ENCODE data around the gene CCDC159. TPM values are rescaled to one million over a fixed set of nuclear protein-coding genes. Genes with fewer than 3 reads are reported as not detected.

CCDC159 gene
- polyA plus RNA-seq, 1 of the 3 experiments (the other 2 are of a cell fraction): 25.2 TPM

- CTCF ChIA-PET: interaction anchor here (0.9 to 6.4 kb wide), 15 partner anchors 14 to 151 kb away, joined by 3 to 85 read pairs (median 18); partner anchors contain the start of genes ELAVL3, ODAD3, PRKCSH and RGL3
- Histone ChIP-seq H4K20me1 (ENCODE audit: insufficient read depth) (no peaks in the 10 kb centered on the region), H3K36me3 (replicated peaks in 1 of 2; ENCODE audit: control insufficient read depth in 1 of 2, insufficient read depth in 2 of 2, low read length in 1 of 2) (no peaks in the 10 kb centered on the region), H3K9ac (no peak overlapping the region), H3K27me3 (ENCODE audit: insufficient read depth) (no peaks in the 10 kb centered on the region), H3K79me2 (ENCODE audit: insufficient read depth) (peaks cover 23% of the 10 kb centered on the region), H3K4me3 (ENCODE audit: low read depth in 2 of 2, low read length in 1 of 2) (peak overlapping the region in 1 of 2 experiments; percentile 70; a peak in 2 of 4 replicates), H3K9me3 (no peaks in the 10 kb centered on the region), H3K9me2 (no peaks in the 10 kb centered on the region), H2AFZ (ENCODE audit: low read depth) (no peak overlapping the region), H3K4me2 (peak overlapping the region; percentile 79), H3K4me1 (ENCODE audit: control insufficient read depth in 1 of 2, insufficient read depth in 2 of 2, low read depth in 1 of 2, low read length in 1 of 2) (peaks cover 16 to 24% of the 10 kb centered on the region in 2 experiments; a peak in 3 of 4 replicates), H3F3A (replicated peaks; ENCODE audit: insufficient read depth) (peaks cover 35% of the 10 kb centered on the region), H3K27ac (ENCODE audit: low read depth in 2 of 2, low read length in 1 of 2) (no peak overlapping the region; a peak in 1 of 4 replicates)
- no peak for DNase-seq
- 97% methylated on average over 7 of the region's 7 CpGs for WGBS (ENCODE audit: low lambda C conversion rate)
- TF ChIP-seq, protein P1, sequence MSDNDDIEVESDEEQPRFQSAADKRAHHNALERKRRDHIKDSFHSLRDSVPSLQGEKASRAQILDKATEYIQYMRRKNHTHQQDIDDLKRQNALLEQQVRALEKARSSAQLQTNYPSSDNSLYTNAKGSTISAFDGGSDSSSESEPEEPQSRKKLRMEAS (IDR thresholded peaks at IDR 0.05; ENCODE audit: low read depth): no peak
- TF ChIP-seq REST (IDR thresholded peaks at IDR 0.05; ENCODE audit: low read depth, low read length) (no peak), TCF12 (IDR thresholded peaks at IDR 0.05) (no peak), GATA2 (CRISPR knock-in tag; IDR thresholded peaks at IDR 0.05) (no peak), CHD2 (IDR thresholded peaks at IDR 0.05; ENCODE audit: low read length, partially characterized antibody) (no peak), FOXJ3 (CRISPR knock-in tag; IDR thresholded peaks at IDR 0.05) (no peak), POLR2AphosphoS5 (IDR thresholded peaks at IDR 0.05; ENCODE audit: low read depth, low read length) (no peak), TAF1 (IDR thresholded peaks at IDR 0.05; ENCODE audit: borderline replicate concordance, low read depth, low read length) (no peak), SMC3 (IDR thresholded peaks at IDR 0.05; ENCODE audit: low read depth, low read length) (no peak), ELF1 (IDR thresholded peaks at IDR 0.05) (no peak), RAD21 (IDR thresholded peaks at IDR 0.05; ENCODE audit: low read length) (no peak), RXRA (IDR thresholded peaks at IDR 0.05; ENCODE audit: borderline replicate concordance, low read depth) (no peak), EP300 (IDR thresholded peaks at IDR 0.05; ENCODE audit: borderline replicate concordance in 1 of 2, low read depth in 1 of 2, low read length in 1 of 2) (no peak), FOXM1 (IDR thresholded peaks at IDR 0.05; ENCODE audit: low read depth) (no peak)
- TF ChIP-seq, protein P2, sequence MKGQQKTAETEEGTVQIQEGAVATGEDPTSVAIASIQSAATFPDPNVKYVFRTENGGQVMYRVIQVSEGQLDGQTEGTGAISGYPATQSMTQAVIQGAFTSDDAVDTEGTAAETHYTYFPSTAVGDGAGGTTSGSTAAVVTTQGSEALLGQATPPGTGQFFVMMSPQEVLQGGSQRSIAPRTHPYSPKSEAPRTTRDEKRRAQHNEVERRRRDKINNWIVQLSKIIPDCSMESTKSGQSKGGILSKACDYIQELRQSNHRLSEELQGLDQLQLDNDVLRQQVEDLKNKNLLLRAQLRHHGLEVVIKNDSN (IDR thresholded peaks at IDR 0.05; ENCODE audit: borderline replicate concordance, low read depth): no peak
- TF ChIP-seq, protein P3, sequence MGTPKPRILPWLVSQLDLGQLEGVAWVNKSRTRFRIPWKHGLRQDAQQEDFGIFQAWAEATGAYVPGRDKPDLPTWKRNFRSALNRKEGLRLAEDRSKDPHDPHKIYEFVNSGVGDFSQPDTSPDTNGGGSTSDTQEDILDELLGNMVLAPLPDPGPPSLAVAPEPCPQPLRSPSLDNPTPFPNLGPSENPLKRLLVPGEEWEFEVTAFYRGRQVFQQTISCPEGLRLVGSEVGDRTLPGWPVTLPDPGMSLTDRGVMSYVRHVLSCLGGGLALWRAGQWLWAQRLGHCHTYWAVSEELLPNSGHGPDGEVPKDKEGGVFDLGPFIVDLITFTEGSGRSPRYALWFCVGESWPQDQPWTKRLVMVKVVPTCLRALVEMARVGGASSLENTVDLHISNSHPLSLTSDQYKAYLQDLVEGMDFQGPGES (IDR thresholded peaks at IDR 0.05; ENCODE audit: low read depth, low read length): no peak
- TF ChIP-seq, protein P4, sequence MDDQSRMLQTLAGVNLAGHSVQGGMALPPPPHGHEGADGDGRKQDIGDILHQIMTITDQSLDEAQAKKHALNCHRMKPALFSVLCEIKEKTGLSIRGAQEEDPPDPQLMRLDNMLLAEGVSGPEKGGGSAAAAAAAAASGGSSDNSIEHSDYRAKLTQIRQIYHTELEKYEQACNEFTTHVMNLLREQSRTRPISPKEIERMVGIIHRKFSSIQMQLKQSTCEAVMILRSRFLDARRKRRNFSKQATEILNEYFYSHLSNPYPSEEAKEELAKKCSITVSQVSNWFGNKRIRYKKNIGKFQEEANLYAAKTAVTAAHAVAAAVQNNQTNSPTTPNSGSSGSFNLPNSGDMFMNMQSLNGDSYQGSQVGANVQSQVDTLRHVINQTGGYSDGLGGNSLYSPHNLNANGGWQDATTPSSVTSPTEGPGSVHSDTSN (IDR thresholded peaks at IDR 0.05): no peak
- TF ChIP-seq, protein P5, sequence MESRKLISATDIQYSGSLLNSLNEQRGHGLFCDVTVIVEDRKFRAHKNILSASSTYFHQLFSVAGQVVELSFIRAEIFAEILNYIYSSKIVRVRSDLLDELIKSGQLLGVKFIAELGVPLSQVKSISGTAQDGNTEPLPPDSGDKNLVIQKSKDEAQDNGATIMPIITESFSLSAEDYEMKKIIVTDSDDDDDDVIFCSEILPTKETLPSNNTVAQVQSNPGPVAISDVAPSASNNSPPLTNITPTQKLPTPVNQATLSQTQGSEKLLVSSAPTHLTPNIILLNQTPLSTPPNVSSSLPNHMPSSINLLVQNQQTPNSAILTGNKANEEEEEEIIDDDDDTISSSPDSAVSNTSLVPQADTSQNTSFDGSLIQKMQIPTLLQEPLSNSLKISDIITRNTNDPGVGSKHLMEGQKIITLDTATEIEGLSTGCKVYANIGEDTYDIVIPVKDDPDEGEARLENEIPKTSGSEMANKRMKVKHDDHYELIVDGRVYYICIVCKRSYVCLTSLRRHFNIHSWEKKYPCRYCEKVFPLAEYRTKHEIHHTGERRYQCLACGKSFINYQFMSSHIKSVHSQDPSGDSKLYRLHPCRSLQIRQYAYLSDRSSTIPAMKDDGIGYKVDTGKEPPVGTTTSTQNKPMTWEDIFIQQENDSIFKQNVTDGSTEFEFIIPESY (IDR thresholded peaks at IDR 0.05; ENCODE audit: borderline replicate concordance, low read depth): no peak
- TF ChIP-seq, protein P6, sequence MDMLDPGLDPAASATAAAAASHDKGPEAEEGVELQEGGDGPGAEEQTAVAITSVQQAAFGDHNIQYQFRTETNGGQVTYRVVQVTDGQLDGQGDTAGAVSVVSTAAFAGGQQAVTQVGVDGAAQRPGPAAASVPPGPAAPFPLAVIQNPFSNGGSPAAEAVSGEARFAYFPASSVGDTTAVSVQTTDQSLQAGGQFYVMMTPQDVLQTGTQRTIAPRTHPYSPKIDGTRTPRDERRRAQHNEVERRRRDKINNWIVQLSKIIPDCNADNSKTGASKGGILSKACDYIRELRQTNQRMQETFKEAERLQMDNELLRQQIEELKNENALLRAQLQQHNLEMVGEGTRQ (IDR thresholded peaks at IDR 0.05; ENCODE audit: borderline replicate concordance, low read depth, low read length): no peak
- POLR2A ChIA-PET: interaction anchor here (0.8 kb wide), 1 partner anchor 39 kb away, joined by 3 read pairs; no protein-coding TSS in a partner anchor
These were observed 33.6 kb downstream of the CCDC159 start for GRCh38 chr19:11379857-11380350.
